SK-N-MC (cell line): Measurements from ENCODE around the gene FLT1.

Experiments
- EZH2 ChIP-seq: fragments of 200-600 bp; sonication (generic); IDR thresholded peaks from one replicate; pipeline ENCODE4 v1.6.1; 2017; ENCODE audit warnings: antibody characterized with exemption
- POLR2AphosphoS5 ChIP-seq: IDR thresholded peaks from 2 replicates; pipeline ENCODE4 v1.6.1; 2012; ENCODE audit warnings: mild to moderate bottlenecking, low read depth, low read length, borderline replicate concordance

DNA sequence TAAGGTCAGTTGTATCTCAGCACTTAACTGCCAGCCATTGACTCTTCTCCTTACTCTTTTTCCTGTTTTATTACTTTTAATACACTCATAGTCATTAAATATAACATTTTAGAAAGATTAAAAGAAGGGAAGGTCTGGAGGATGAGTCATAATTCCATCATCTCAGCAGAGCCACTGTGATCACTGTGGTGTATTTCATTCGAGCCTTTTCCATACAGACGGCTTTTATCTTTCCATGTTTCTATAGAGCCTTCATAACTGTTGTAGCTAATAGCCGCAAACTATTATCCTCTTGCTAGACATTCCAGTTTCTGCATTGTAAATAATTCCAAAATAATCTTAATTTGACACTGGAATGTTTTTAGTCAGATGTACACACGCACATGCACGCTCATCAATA is 4.7 kb upstream of the FLT1 start:
- no peak for TF ChIP-seq EZH2
- no peak for TF ChIP-seq POLR2AphosphoS5
